HG02610 (cell line): Measurements from ENCODE around the gene LARP4.
"Not testable (repeated sequence)": the region's sequence is repeated elsewhere in the genome, so short reads cannot be mapped to it uniquely, and the experiment has no call there.

Source experiments
- ATAC-seq: cut with Tn5 transposase; IDR thresholded peaks from one replicate; pipeline ENCODE4 v1.9.1; 2021; ENCODE audit warnings: mild to moderate bottlenecking, moderate library complexity; ENCODE audit not compliant: unreplicated experiment

LARP4 gene

DNA sequence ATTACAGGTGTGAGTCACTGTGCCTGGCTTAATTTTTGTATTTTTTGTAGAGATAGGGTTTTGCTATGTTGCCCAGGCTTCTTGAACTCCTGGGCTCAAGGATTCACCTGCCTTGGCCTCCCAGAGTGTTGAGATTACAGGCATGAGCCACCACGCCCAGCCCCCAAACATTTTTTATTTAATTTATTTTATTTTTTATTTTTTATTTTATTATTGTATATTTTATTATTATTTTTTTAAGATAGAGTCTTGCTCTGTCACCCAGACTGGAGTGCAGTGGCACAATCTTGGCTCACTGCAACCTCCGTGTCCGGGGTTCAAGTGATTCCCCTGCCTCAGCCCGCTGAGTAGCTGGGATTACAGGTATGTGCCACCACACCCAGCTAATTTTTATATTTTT lies 121.1 kb downstream of the LARP4 start:
- ATAC-seq, result not testable (repeated sequence)

DNA sequence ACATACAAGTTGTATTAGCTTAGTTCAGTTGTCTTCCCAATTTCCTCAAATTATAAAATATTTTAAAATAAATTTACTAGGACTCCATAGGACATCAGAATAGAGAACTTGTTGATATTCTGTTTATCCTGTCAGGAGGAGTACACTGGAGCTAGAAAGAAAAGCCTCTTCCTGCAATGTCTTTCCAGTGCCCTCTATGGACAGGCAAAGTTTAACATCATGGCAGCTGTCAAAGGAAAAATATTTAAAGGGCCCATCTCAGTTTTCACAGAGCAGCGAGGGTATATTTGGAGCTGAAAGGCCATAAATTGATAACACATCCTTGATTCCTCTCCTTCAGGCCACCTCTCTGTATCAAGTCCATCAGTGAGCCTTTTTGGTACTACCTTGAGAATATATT lies 123.1 kb downstream of the LARP4 start:
- ATAC-seq, result no peak

DNA sequence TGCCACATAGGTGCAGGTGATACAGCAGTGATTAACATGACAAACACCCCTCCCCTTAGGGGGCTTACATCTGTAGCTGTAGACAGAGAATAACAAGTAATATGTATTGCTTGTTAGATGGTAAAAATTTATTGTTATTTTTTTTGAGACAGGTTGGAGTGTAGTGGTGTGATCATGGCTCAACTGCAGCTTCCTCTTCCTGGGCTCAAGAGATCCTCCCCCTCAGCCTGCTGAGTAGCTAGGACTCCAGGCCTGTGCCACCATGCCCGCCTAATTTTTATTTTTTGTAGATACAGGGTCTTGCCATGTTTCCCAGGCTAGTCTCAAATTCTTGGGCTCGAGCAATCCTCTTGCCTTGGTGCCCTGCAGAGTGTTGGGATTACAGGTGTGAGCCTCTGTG lies 123.9 kb downstream of the LARP4 start:
- ATAC-seq, result no peak

DNA sequence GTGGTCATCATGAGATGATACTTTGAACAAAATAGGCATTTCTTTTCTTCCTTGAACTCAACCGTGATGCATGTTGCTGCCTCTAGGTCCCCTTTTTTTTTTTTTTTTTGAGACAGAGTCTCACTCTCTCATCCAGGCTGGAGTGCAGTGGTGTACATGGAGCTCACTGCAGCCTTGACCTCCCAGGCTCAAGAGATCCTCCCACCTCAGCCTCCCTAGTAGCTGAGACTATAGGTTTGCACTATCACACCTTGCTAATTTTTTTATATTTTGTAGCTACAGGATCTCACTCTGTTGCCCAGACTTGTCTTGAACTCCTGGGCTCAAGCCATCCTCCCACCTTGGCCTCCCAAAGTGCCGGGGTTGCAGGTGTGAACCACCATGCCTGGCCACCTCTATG lies 124.7 kb downstream of the LARP4 start:
- no peak for ATAC-seq

DNA sequence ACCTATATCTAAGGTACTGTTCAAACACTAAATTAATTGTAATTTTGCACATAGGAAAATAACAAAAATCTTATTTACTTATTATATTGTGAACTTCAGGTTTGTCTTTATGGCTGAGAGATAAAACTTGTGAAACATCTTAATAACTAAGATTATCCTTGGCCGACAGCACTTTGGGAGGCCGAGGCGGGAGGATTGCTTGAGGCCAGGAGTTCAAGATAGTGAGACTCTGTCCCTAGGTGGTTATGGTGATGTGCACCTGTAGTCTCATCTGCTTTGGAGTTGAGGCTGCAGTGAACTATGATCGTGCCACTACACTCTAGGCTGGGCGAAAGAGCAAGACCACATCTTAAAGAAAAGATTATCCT lies 126.7 kb downstream of the LARP4 start:
- ATAC-seq, result no peak

DNA sequence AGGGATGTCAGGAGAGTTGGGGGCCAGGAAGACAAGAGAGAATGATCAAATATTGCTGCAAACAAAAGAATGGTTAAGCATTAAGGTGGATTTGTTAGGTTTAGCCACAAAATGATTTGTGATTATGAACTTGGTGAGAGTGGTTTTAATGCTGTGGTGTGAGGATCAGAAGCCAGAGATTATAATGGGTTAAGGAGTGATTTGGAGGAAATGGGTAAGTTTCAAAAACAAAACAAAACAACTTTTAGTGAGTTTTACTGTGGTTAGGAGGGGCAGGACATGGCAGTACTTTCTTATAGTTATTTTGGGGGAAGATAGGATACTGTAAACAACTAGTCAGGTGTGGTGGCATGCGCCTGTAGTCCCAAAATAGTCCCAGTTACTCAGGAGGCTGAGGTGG lies 128.1 kb downstream of the LARP4 start:
- no peak for ATAC-seq

DNA sequence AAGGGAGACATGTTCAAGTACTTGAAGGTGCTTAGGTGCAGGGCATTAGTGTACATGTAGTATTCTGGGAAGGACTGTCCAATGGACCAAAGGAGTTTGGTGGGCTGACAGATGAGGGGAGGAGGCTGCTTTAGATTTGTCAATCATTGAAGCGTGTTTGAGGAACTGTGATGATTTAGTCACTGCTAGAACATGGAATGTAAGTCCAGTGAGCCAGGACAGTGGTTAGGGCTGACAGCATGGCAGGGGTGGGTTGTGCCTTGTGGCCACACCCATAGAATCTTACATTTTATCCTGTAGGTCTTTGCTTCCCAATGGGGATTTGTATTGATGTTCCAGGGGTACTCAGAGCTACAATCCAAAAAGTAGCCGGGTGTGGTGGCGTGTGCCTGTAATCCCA lies 128.7 kb downstream of the LARP4 start:
- ATAC-seq, result no peak
